Measurements from ENCODE around the gene PITPNM3. TPM values are rescaled to one million over a fixed set of nuclear protein-coding genes. Genes with fewer than 3 reads are reported as not detected.

The PITPNM3 gene
- total RNA-seq, 1 experiment from 2014 or later: 0.44 TPM

- DNase-seq (ENCODE audit: low read depth, low spot score) (peak; percentile 47), ATAC-seq (0 out of 2 replicates have a peak, but pooled peaks have one; percentile 30)
- ChIA-PET POLR2A (no interaction called here), CTCF (no interaction called here)
- Histone ChIP-seq H3K36me3 (ENCODE audit: control insufficient read depth, insufficient read depth, low read length) (no peaks in the 10 kb centered on the region), H3K27ac (ENCODE audit: low read length) (no peak overlapping the region), H3K4me3 (ENCODE audit: low read depth in 2 of 2, low read length in 2 of 2) (no peak overlapping the region), H3K4me1 (ENCODE audit: control insufficient read depth, insufficient read depth, low read length) (no peaks in the 10 kb centered on the region), H3K9me3 (ENCODE audit: control insufficient read depth, insufficient read depth, low read depth, low read length) (no peaks in the 10 kb centered on the region), H3K27me3 (ENCODE audit: control insufficient read depth, insufficient read depth, low read length) (no peaks in the 10 kb centered on the region)
- BruUV-seq (replicated peaks): no TSS peak
- intact Hi-C loops (cut with micrococcal nuclease; ENCODE audit: unreplicated experiment) (no loop called here), in situ Hi-C loops (cut with HindIII; ENCODE audit: low pct_unique_long_range_greater_than_20kb, low sequenced_read_pairs) (no loop called here)
- TF ChIP-seq SIN3A (IDR thresholded peaks at IDR 0.05; ENCODE audit: borderline replicate concordance, insufficient read depth, low read depth, low read length): no peak
- no peak for TF ChIP-seq CTCF (IDR thresholded peaks at IDR 0.05)
- TF ChIP-seq REST (IDR thresholded peaks at IDR 0.05; ENCODE audit: insufficient read depth in 1 of 2, low read depth in 2 of 2, low read length in 1 of 2): no peak
- TF ChIP-seq POLR2AphosphoS5 (IDR thresholded peaks at IDR 0.05; ENCODE audit: low read depth, low read length): no peak
- TF ChIP-seq TCF7L2 (IDR thresholded peaks at IDR 0.05; ENCODE audit: low read depth, low read length): no peak
Observed at GRCh38 chr17:6524520-6524919, 31.8 kb downstream of the PITPNM3 start.

GRCh38 chr17:6523809-6524355 is 32.5 kb downstream of the PITPNM3 start:
- in situ Hi-C loops (cut with HindIII; ENCODE audit: low pct_unique_long_range_greater_than_20kb, low sequenced_read_pairs) (no loop called here), intact Hi-C loops (cut with micrococcal nuclease; ENCODE audit: unreplicated experiment) (no loop called here)
- no peak overlapping the region for H3K27ac ChIP-seq (ENCODE audit: low read length)
- no peak for TF ChIP-seq REST (IDR thresholded peaks at IDR 0.05; ENCODE audit: insufficient read depth in 1 of 2, low read depth in 2 of 2, low read length in 1 of 2)
- H3K4me3 ChIP-seq (ENCODE audit: low read depth in 2 of 2, low read length in 2 of 2): no peak overlapping the region
- no TSS peak for BruUV-seq (replicated peaks)
- no peaks in the 10 kb centered on the region for H3K27me3 ChIP-seq (ENCODE audit: control insufficient read depth, insufficient read depth, low read length)
- no peaks in the 10 kb centered on the region for H3K9me3 ChIP-seq (ENCODE audit: control insufficient read depth, insufficient read depth, low read depth, low read length)
- ChIA-PET POLR2A (no interaction called here), CTCF (no interaction called here)
- DNase-seq (ENCODE audit: low read depth, low spot score) (no peak), ATAC-seq (no peak)
- no peaks in the 10 kb centered on the region for H3K4me1 ChIP-seq (ENCODE audit: control insufficient read depth, insufficient read depth, low read length)
- H3K36me3 ChIP-seq (ENCODE audit: control insufficient read depth, insufficient read depth, low read length): no peaks in the 10 kb centered on the region
